Endothelial cell of hepatic sinusoid (primary cell): ENCODE measurements around the gene TNFSF8.

Source experiments
- in situ Hi-C: cut with HindIII; loops from 2 replicates; pipeline ENCODE4 v1.10.0; 2017; ENCODE audit warnings: low sequenced_read_pairs

Gene TNFSF8, protein sequence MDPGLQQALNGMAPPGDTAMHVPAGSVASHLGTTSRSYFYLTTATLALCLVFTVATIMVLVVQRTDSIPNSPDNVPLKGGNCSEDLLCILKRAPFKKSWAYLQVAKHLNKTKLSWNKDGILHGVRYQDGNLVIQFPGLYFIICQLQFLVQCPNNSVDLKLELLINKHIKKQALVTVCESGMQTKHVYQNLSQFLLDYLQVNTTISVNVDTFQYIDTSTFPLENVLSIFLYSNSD

DNA sequence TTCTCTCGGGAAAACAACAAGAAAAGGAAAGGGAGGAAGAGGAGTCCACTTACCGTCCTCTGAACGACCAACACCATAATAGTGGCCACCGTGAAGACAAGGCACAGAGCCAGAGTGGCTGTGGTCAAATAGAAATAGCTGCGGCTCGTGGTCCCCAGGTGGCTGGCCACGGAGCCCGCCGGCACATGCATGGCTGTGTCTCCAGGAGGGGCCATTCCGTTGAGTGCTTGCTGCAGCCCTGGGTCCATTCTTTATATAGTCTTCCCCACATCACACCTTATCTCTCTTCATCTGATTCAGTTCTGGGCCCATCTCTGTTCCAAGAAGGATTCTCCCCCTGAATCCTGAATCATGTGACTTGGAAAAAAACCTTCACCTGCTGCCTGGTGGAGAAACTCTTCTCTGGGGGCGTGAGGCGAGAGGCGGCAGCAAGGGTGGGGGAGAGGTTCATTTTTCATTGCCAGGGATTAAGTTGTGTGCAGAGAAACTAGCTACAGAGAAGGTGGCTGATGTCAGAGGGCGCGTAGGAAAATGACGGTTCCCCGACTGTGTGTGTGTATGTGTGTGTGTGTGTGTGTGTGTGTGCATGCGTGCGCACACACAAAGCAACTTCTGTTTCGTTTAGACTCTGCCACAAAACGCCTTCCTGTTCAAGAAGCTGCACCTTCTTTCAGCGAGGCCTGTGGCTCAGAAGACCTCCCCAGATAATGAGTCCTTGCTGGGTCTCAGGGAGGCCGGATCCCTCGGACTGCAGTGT, at the start of gene TNFSF8:
TSS of gene TNFSF8 (minus strand) at position 536 of the 757 bp plus-strand sequence. CDS start at position 248, 288 bp downstream.
- in situ Hi-C loops, result no loop called here

DNA sequence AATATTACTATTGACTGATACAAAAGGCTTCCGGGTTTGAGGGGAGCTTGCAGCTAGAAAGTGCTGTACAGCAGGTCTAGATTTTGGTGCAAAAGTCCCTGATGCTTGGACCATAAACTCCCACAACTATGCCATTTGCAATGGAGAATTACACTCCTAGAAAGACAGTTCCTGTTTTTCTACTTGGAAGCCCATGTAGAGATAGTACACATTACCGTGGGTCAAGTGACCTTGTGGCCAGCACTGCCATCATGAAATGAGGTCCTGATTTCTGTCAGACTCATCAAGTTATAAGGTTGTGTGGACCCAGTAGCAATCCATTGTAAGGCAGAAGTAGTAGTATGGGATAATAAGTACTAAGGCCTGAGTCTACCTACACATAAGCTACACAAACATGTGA, 42.8 kb upstream of the TNFSF8 start:
- in situ Hi-C loops, result no loop called here

DNA sequence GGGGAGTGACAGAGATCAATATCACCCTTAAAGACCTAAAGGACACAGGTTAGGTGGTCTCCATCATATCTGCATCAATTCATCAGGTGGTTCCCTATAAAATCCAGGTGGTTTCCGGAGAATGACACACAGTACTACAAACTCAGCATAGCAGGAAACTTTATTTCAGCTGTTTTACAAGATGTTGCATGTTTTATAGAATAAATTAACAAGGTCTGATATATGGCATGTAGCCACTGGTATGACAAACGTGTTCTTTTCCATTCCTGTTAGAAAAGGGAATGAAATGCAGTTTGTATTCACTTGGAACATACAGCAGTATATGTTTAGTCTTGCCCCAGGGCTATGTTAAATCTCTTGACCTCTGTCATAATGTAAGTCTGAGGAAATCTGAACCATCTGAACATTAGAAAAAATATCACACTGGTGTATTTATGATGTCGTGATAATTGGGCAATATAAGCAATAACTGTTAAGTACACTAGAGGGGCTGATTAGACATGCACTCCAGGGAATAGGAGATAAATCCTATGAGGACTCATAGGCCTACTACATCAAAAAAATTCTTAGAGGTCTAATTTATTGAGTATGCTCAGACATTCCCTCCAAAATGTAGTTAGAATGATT, 42.2 kb upstream of the TNFSF8 start:
- in situ Hi-C loops, result no loop called here

DNA sequence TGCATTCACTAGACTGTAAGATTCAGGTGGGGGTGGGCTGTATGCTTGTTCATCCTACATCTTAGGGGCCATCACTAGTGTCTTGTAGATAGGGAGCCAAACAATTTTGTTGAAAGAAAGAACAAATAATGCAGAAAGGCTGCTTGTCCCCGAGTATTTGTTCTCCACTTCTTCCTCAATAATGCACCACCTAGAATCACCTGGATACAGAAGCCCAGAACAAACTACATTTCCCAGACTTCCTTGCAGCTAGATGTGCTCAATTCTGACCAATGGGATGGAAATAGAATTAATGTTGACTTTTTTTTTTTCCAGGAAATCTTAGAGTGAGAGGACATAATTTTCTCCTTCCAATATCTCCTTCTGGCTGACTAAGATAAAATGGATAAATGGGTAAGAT, 38.9 kb upstream of the TNFSF8 start:
- in situ Hi-C loops, result no loop called here

DNA sequence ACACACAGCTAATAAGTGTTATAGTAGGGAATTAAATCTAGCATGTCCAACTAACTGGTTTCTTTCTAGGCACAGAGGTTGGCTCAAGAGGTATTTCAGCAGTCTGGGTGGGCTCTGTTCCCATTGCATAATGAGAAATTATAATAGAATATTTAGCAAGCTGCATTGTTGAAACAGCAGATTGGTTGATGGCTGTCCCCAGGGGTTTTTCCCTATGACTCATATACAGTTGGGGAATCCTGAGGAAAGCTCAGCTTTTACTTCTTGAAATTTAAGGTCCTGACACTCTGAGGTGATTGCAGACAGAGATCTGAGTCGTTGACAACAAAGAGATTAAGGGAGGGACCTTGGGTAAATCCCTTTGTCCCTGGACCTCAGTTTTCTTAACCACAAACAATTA, 38.3 kb upstream of the TNFSF8 start:
- in situ Hi-C loops, result no loop called here

DNA sequence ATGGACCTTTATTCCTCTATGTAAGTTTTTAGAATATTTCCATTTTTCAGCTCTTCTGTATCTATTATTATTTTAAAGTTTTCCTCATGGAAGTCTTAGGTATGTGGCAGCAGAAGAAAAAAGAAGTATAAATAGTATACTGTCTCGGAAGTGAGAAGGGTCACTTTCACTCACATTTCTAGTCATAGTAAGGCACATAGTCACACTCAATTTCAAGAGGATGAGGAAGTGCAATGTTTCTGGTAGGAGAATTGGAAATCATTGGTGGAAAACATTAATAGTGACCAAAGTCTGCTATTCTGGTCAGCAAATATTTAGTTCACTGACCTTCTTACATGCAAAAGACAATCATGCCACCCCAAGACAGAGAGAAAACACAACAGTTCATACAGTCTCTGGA, 35.2 kb upstream of the TNFSF8 start:
- in situ Hi-C loops, result no loop called here

DNA sequence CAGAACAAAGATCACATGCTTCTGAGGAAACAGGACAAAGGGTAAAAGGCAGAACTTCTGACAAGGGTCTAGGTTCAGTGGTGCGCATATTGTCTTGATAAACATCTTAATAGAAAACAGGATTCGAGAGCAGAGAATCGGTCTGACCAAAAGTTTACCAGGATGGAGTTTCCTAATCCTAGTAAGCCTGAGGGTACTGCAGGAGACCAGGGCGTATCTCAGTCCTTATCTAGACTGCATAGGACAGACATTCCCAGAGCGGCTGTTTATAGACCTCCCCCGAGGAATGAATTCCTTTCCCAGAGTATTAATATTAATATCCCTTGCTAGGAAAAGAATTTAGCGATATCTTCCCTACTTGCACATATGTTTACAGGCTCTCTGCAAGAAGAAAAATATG, 32.4 kb upstream of the TNFSF8 start:
- in situ Hi-C loops, result no loop called here

DNA sequence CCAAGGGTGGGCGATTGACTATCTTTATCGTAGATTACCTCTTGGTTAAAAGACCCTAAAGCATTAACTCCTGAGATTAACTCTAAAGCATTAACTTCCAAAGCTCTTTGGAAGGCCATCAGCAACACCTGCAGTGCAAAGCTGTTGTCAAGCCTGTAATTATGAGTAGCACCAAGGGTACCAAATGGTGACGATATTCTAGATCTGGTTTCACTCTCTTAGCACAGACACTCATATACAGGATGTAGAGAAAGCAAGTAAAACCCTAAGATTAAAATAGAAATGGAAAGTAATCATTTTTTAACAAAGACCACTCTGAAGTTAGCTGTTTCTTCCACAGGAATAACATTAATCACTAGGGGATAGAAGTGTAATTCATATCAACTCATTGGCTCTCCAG, 29.9 kb upstream of the TNFSF8 start:
- in situ Hi-C loops, result no loop called here

DNA sequence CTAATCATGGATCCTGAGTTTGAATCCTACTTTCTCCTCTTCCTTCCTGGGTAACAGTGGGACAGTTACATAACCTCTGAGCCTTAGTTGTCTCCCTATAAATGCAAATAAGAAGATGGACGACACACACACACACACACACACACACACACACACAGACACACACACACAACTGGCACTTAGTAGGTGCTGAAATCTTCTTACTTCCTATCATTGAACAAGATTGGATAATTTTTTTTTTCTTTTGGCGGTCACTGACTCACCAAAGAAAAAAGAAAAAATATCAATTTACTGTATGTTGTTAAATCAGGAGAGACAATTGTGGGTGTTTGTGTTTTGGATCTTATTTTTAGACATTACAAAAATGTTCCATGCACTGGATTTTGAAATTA, 28.4 kb upstream of the TNFSF8 start:
- in situ Hi-C loops, result no loop called here

DNA sequence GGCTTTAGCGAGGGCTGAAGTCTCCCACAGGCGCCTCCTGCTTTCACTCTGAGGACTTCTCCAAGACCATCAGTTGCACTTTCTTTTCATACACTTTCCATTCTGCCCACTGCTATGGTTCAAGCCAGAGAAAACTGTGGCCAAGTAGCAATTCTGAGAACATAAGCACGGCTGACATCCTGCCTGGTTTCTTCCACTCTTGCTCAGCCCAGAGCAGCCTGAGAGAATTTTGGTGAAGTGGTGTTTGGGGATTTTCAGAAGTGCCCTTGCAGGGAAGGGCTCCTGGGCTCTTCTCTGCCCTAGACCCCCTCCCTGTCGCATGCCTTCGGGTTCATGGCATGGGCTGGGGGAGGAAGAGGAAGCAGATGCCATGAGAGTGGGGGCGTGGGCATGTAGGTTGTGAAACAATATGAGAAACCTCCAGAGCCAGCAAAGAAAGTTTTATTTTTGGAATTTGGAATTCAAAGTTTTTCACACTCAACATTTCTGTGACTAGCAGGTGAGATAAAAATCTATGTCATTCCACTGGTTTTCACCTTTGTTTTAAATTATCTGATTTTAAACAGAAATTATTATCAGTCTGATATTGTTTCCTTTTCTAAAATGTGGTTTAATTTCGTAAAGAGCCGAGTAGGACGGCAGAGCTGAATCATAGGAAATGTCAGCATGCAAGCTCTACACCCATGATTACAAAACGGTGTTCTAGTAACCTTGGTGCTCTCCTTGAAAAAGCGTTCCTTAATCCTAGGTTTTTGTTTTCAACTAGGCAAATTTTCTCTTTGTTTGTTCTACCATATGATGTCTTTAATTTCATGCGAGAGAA, 27.8 kb upstream of the TNFSF8 start:
- in situ Hi-C loops, result no loop called here

DNA sequence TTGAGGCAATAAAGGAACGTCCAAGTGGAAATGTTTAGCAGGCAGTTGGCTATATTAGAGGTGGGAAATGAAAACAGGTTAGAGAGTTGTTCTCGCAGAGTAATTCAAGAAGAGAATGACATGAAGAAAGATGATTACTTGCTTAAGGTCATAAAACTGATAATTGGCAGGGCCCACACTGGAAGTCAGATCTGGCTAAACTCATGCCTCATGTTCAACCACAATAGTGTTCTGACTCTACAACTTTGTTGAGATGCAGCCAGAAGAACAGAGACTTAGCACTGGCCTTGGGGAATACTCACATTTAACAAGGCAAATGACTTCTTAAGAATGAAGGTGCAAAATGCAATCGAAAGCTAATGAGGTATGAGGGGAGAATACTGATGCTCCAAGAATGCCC, 27.2 kb upstream of the TNFSF8 start:
- in situ Hi-C loops, result no loop called here

DNA sequence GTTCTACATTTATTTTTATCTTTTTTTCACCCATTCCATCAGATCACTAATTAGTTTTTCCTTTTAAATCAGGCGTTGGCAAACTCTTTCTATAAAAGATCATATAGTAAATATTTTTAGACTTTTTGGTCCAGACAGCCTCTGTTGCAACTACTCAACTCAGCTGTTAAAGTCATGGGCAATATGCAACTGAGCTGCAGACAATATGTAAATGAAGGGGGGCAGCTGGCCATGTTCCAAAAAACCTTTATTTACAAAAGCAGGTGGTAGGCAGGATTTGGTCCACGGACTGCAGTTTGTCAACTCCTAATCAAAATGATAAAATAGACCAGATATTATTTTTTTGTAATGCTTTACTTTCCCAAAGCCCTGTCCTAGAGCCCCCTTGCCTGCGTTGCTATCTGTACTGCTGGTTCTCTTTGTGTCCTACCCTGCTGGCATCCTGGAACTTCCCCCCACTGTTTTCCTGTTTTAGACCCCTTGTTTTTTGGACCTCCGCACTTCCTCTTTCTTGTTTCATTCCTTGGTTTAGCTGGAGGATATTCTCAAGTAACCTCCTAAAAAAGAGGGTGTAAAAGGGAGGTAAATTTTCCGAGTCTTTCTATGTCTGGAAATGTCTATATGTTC, 24.7 kb upstream of the TNFSF8 start:
- in situ Hi-C loops, result no loop called here

DNA sequence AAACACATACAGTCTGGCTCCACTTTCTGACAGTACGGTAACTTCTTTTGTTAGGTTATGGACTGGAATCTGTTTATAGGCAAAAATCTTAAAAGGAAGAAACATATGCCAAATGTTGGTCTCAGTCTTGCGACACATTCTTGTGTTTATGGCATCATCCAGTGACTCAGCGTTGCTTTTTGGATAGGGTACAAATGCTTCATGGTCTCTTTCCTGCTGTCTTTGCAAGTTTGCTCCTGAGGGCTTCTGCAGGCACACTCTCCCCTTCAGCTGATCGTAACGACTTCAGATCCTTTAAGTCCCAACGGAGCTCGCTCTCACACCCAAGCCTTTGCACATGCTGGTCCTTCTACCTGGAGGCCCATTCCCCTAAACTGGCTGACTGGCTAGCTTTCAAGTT, 23.6 kb upstream of the TNFSF8 start:
- in situ Hi-C loops, result no loop called here

DNA sequence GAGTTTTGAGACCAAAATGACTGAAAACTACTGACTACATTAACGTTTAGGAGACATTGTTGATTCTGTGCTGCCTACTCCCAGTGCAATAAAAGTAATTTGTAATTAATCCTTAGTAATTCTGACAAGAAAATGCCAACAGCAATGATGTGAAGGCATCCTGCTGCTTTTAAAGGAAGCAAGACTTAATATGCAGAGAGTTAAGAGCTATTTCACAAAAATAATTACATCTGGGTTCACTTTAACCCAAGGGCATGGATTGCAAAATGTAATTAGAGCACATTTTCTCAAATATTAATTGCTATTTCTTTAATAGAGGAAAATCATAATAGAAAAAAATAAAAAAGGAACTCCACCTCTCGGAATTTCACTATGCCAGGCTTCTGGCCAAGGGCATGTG, 22.7 kb upstream of the TNFSF8 start:
- in situ Hi-C loops, result no loop called here

DNA sequence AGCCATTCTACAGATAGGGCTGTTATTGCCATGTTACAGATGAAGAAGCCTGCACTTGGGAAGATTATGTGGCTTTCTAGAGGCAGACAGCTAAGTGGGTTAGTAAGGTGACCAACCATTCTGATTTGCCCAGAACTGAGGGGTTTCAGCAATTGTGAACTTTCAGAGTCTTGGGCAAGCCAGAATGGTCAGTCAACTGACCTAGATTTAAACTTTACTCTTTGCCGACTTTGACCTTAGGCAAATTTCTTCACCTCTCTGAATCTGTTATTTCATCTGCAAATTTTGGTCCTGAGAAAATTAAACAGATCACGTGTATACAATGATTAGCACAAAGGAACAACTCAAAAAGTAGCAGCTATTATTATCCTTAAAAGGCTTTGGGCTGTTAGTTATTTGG, 20.4 kb upstream of the TNFSF8 start:
- in situ Hi-C loops, result no loop called here

DNA sequence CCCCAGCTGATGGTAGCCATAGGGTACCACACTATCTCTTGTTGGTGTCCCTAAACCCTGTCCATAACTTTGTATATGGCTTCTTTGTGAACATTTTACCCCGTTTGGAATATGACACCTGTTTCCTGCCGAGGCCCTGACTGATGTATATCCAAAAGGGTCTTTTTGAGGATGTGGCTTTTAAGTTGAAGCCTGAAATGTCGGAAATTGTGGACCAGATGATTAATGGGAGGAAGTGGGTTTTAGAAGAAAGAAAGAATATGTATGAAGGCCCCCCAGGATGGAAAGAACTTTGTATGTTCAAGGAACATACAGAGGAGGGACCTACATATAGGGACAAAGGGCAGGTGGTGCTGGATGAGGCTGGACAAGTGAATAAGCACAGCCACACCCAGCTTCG, 16.7 kb upstream of the TNFSF8 start:
- in situ Hi-C loops, result no loop called here

DNA sequence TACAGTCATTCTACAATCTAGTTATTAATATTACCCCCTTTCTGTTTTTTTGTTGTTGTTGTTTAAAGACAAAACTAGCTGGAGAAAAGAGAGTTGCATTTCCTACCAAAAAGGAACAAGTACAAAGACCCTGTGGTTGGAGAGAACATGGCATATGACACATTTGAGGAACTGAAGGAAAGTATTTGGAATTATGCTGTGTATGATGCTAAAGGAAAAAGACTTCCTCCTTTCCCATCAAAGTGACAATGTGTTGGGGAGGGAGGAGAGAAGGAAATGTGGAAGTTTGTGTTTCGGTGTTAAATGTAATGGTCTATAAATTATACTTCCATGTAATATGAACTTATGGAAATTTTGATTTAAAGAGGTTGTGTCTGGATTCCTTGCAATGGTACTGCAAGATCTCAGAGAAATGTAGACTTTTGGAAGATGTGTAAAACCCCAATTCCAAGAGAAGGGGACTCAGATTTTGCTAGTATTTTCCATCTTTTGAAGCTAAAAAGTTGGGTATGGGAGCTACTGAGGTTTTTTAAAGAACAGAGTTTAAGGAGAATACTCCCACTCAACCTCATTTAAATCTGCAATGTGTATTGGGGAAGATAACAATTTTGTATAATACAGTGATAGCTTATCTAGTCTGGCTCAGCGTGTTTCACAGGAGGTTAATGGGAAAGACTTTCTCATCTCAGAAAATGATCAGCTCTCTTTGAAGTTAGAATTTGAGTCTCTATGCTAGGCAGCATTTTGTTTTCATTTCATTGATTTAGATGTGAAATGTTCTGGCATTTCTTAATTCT, 15.4 kb upstream of the TNFSF8 start:
- in situ Hi-C loops, result no loop called here

DNA sequence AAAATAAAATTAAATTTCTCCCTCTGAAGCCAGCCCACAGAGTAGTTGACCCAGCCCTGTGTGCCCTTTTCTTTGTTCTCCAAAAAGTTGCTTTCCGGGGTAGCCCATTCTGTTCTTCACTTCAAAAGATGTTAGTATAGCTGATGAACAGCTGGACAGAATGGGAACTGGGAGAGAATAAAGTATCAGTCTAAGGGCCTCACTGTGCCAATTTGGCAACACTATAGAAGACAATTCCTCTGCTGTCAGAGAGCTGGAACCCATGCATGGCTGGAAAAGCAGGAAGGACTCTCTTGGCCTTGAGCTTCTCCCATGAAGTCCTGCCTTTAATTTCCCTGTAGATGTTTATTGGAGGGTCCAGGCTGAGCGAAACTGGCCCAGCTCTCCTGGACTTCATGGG, 11.0 kb upstream of the TNFSF8 start:
- in situ Hi-C loops, result no loop called here

DNA sequence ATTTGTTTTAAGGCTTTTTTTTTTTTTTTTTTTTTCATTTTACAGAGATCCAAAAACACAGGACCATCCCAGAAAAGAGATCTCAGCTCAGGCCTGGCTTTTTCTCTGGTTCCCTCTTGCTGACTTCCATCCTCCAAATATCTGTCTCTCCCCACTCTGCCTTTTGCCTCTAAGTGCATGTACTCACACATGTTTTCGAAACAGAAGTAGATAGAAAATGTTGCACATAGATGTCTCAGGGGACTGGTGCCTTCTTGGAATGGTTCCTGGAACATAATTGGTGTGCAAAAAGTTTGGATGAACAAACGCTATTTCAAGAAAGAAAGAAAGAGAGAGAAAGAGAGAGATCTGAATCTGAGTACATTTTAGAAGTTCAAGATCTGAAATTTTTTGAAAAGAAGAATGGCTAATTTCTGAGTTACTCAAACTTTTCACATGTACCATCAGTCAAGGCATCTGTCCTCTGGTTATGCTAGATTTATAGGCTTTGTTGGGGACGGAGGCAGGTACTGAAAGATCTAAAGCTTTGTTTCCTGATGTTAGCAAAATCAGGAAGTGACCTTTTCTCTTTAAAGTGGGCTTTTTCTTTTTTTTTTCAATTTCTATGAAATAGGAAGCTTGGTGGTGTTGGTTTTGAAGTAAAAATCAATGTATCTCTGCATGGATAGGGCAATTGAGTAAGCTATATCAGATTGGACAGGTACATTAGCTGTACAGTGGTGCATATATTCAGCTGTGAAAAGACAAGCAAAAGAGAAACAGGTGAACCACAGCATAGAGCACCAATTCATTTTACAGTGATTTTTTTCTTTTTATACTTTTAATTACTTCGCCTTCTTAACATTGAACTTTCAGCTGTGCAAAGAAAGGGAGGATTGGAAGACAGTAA, 8.5 kb upstream of the TNFSF8 start:
- in situ Hi-C loops, result no loop called here
